ENCODE results near the gene SCO2. TPM values are rescaled to one million over a fixed set of nuclear protein-coding genes. Genes with fewer than 3 reads are reported as not detected.

The SCO2 gene
- total RNA-seq, 4 donors from 2014 or later: 5.1 to 63.6 (median 5.9) TPM; not detected in 1

GRCh38 chr22:50530580-50530876 lies 5.1 kb upstream of the SCO2 start:
- in situ Hi-C loops (cut with MboI; ENCODE audit: low pct_ligation_motif_present in 1 of 4, low pct_unique_long_range_greater_than_20kb in 1 of 4, low sequenced_read_pairs in 3 of 4) (no loop called here), intact Hi-C loops (cut with DNase I; ENCODE audit: low total_unique reads) (no loop called here)
- DNase-seq: no peak
- peak overlapping the region; percentile 42 to 60 (median 53) for H3K4me3 ChIP-seq
- no peaks in the 10 kb centered on the region for H3K9me3 ChIP-seq
- TF ChIP-seq POLR2AphosphoS5 (IDR thresholded peaks at IDR 0.05) (no peak), EP300 (IDR thresholded peaks at IDR 0.05; ENCODE audit: low read depth) (no peak), CTCF (IDR thresholded peaks at IDR 0.05) (no peak), POLR2A (IDR thresholded peaks at IDR 0.05) (no peak)
- H3K27ac ChIP-seq: peak overlapping the region; percentile 94 to 99 (median 96)
- H3K4me1 ChIP-seq: peaks cover 12 to 66% (median 39%) of the 10 kb centered on the region in 4 donors
- no peaks in the 10 kb centered on the region for H3K36me3 ChIP-seq
- peaks cover 13% of the 10 kb centered on the region for H3K27me3 ChIP-seq
- WGBS, 2 donors (ENCODE audit: low coverage in 1 of 2): 5% methylated on average over 13 of the region's 21 CpGs; no CpG with 5 or more reads in 1 of the 2 donors

- in situ Hi-C loops (cut with MboI; ENCODE audit: low pct_ligation_motif_present in 1 of 4, low pct_unique_long_range_greater_than_20kb in 1 of 4, low sequenced_read_pairs in 3 of 4): no loop called here
- no peak for TF ChIP-seq EP300 (IDR thresholded peaks at IDR 0.05; ENCODE audit: low read depth)
- peak; percentile 76 to 93 (median 90) for TF ChIP-seq POLR2AphosphoS5 (IDR thresholded peaks at IDR 0.05)
- TF ChIP-seq CTCF (IDR thresholded peaks at IDR 0.05): no peak
- peak; percentile 75 for TF ChIP-seq POLR2A (IDR thresholded peaks at IDR 0.05)
- peak within 1 kb of the TSS; percentile 94 to 99 (median 96) for H3K27ac ChIP-seq
- DNase-seq: peak; percentile 90
- no peaks in the 10 kb centered on the region for H3K9me3 ChIP-seq
- H3K36me3 ChIP-seq: no peaks in the 10 kb centered on the region
- H3K27me3 ChIP-seq: peaks cover 13% of the 10 kb centered on the region
- peak within 1 kb of the TSS; percentile 42 to 60 (median 53) for H3K4me3 ChIP-seq
- peaks cover 12 to 66% (median 41%) of the 10 kb centered on the region in 4 donors for H3K4me1 ChIP-seq
- WGBS, 2 donors (ENCODE audit: low coverage in 1 of 2): 0% methylated on average over 22 of the region's 92 CpGs; no CpG with 5 or more reads in 1 of the 2 donors
- intact Hi-C loops (cut with DNase I; ENCODE audit: low total_unique reads): no loop called here
These were observed 4.6 kb upstream of the SCO2 start, which contains the start of gene TYMP for GRCh38 chr22:50529897-50530579. Gene TYMP (minus strand): TSS chr22:50530012. CDS start chr22:50529709, 303 bp downstream.

- H3K4me3 ChIP-seq: peak overlapping the region; percentile 20 to 60 (median 45)
- peaks cover 11% of the 10 kb centered on the region for H3K27me3 ChIP-seq
- WGBS, 2 donors (ENCODE audit: low coverage in 1 of 2): 21% methylated on average over 50 of the region's 50 CpGs; no CpG with 5 or more reads in 1 of the 2 donors
- peak overlapping the region; percentile 94 to 99 (median 96) for H3K27ac ChIP-seq
- no peaks in the 10 kb centered on the region for H3K36me3 ChIP-seq
- intact Hi-C loops (cut with DNase I; ENCODE audit: low total_unique reads) (no loop called here), in situ Hi-C loops (cut with MboI; ENCODE audit: low pct_ligation_motif_present in 1 of 4, low pct_unique_long_range_greater_than_20kb in 1 of 4, low sequenced_read_pairs in 3 of 4) (no loop called here)
- peaks cover 14 to 69% (median 47%) of the 10 kb centered on the region in 4 donors for H3K4me1 ChIP-seq
- TF ChIP-seq POLR2A (IDR thresholded peaks at IDR 0.05): peak; percentile 27
- TF ChIP-seq CTCF (IDR thresholded peaks at IDR 0.05): no peak
- no peaks in the 10 kb centered on the region for H3K9me3 ChIP-seq
- DNase-seq: no peak
These were observed 4.1 kb upstream of the SCO2 start for GRCh38 chr22:50529416-50529896.

- intact Hi-C loops (cut with DNase I; ENCODE audit: low total_unique reads) (no loop called here), in situ Hi-C loops (cut with MboI; ENCODE audit: low pct_ligation_motif_present in 1 of 4, low pct_unique_long_range_greater_than_20kb in 1 of 4, low sequenced_read_pairs in 3 of 4) (no loop called here)
- peak in 1 of 3 donors; percentile 7 for TF ChIP-seq POLR2AphosphoS5 (IDR thresholded peaks at IDR 0.05)
- TF ChIP-seq CTCF (IDR thresholded peaks at IDR 0.05): no peak
- H3K9me3 ChIP-seq: no peaks in the 10 kb centered on the region
- peaks cover 20 to 69% (median 53%) of the 10 kb centered on the region in 4 donors for H3K4me1 ChIP-seq
- peak overlapping the region; percentile 94 to 99 (median 96) for H3K27ac ChIP-seq
- H3K4me3 ChIP-seq: peak overlapping the region in 3 of 4 donors; percentile 42 to 60 (median 48)
- 58% methylated on average over 13 of the region's 15 CpGs; no CpG with 5 or more reads in 1 of the 2 donors for WGBS, 2 donors (ENCODE audit: low coverage in 1 of 2)
- H3K27me3 ChIP-seq: peaks cover 5% of the 10 kb centered on the region
- no peaks in the 10 kb centered on the region for H3K36me3 ChIP-seq
- peak; percentile 26 for DNase-seq
These were observed 3.5 kb upstream of the SCO2 start for GRCh38 chr22:50528682-50529415.

Data from transverse colon (tissue), 4 donors.